Esophagus muscularis mucosa (tissue), 4 donors: Measurements from ENCODE around the gene TENM4. TPM values are rescaled to one million over a fixed set of nuclear protein-coding genes. Genes with fewer than 3 reads are reported as not detected.

Source experiments
- DNase-seq: peaks from one replicate; pipeline ENCODE4 v3.0.0-alpha.2; 2017; ENCODE audit errors: extremely low spot score
- H3K27ac ChIP-seq, 4 donors: fragments of 200-600 bp; sonication (generic); replicated peaks in 1 of 4; 1 replicate in 3 of 4; 2 replicates in 1 of 4; pipeline ENCODE4 v1.5.1; 2016 to 2019; ENCODE audit warnings: mild to moderate bottlenecking in 1 of 4
- H3K27me3 ChIP-seq, 4 donors: fragments of 200-600 bp; sonication (generic); one replicate each; pipeline versions ENCODE4 v1.5.1 to v1.6.0; 2016 to 2019
- H3K36me3 ChIP-seq, 4 donors: fragments of 200-600 bp; sonication (generic); one replicate each; pipeline ENCODE4 v1.5.1; 2016 to 2019
- H3K4me1 ChIP-seq, 4 donors: fragments of 200-600 bp; sonication (generic); one replicate each; pipeline ENCODE4 v1.5.1; 2016 to 2019
- H3K4me3 ChIP-seq, 4 donors: fragments of 200-600 bp; sonication (generic); 1 replicate in 2 of 4; 2 replicates in 2 of 4; pipeline ENCODE4 v1.5.1; 2016 to 2019; ENCODE audit warnings: mild to moderate bottlenecking in 4 of 4, moderate library complexity in 1 of 4
- H3K9me3 ChIP-seq, 4 donors: fragments of 200-600 bp; sonication (generic); 1 replicate in 3 of 4; 2 replicates in 1 of 4; pipeline ENCODE4 v1.5.1; 2016 to 2019
- CTCF ChIP-seq, 3 experiments: fragments of 200-600 bp in 2 of 3; fragments of 450-650 bp in 1 of 3; sonication (generic) in 2 of 3; IDR thresholded peaks; one replicate each; pipeline ENCODE4 v1.5.1; 2017 to 2019; ENCODE audit warnings: antibody characterized with exemption in 3 of 3, mild to moderate bottlenecking in 2 of 3, moderate library complexity in 1 of 3
- EP300 ChIP-seq: sonication (generic); formaldehyde crosslinking; IDR thresholded peaks from one replicate; pipeline ENCODE4 v1.6.1; 2017; ENCODE audit warnings: antibody characterized with exemption
- POLR2A ChIP-seq: fragments of 450-650 bp; IDR thresholded peaks from one replicate; pipeline ENCODE4 v1.6.1; 2017; ENCODE audit warnings: antibody characterized with exemption, moderate library complexity, mild to moderate bottlenecking, low read depth
- POLR2AphosphoS5 ChIP-seq, 2 donors: sonication (generic); formaldehyde crosslinking; IDR thresholded peaks; one replicate each; pipeline ENCODE4 v1.6.1; 2017; ENCODE audit warnings: antibody characterized with exemption in 2 of 2
- WGBS: methylation state at CpG from one replicate; pipeline ENCODE4 v1.1.5; 2018; 5-methylcytosine and 5-hydroxymethylcytosine counted together
- intact Hi-C: fragments of 100-400 bp; cut with DNase I; formaldehyde crosslinking; loops from one replicate; pipeline ENCODE4 v1.15.1; 2023
- total RNA-seq, 4 donors: library from RNA; depleted of rRNA; stranded (reverse); fragments of >200 nt; gene quantifications; one replicate each; pipeline versions ENCODE4 v1.1.0 to v1.2.1, GENCODE V29; 2016

TENM4 gene
- total RNA-seq, 4 donors from 2014 or later: 4.1 to 9.6 (median 8.0) TPM

GRCh38 chr11:78630561-78631303, 810.1 kb downstream of the TENM4 start:
- H3K4me1 ChIP-seq: no peaks in the 10 kb centered on the region
- H3K27ac ChIP-seq: no peak overlapping the region
- DNase-seq: no peak
- peaks cover 0 to 5% (median 0%) of the 10 kb centered on the region in 4 donors for H3K27me3 ChIP-seq
- H3K9me3 ChIP-seq: peaks cover 0 to 36% (median 19%) of the 10 kb centered on the region in 4 donors
- TF ChIP-seq EP300 (no peak), CTCF (IDR thresholded peaks at IDR 0.05) (no peak), POLR2AphosphoS5 (IDR thresholded peaks at IDR 0.05) (no peak), POLR2A (no peak)
- intact Hi-C loops: no loop called here
- no peaks in the 10 kb centered on the region for H3K36me3 ChIP-seq
- 90% methylated on average over 4 of the region's 4 CpGs for WGBS
- H3K4me3 ChIP-seq: no peak overlapping the region

GRCh38 chr11:78630155-78630554, 810.7 kb downstream of the TENM4 start:
- Histone ChIP-seq H3K9me3 (peaks cover 0 to 36% (median 19%) of the 10 kb centered on the region in 4 donors), H3K27me3 (peaks cover 0 to under 1% (median 0%) of the 10 kb centered on the region in 4 donors), H3K36me3 (no peaks in the 10 kb centered on the region), H3K4me1 (no peaks in the 10 kb centered on the region), H3K4me3 (no peak overlapping the region), H3K27ac (no peak overlapping the region)
- DNase-seq: no peak
- WGBS: 96% methylated on average over 3 of the region's 3 CpGs
- intact Hi-C loops: no loop called here
- TF ChIP-seq POLR2AphosphoS5 (IDR thresholded peaks at IDR 0.05) (no peak), POLR2A (no peak), EP300 (no peak), CTCF (IDR thresholded peaks at IDR 0.05) (no peak)

GRCh38 chr11:78622666-78623065, 818.2 kb downstream of the TENM4 start:
- H3K4me1 ChIP-seq: no peaks in the 10 kb centered on the region
- DNase-seq: no peak
- intact Hi-C loops: no loop called here
- no peak overlapping the region for H3K27ac ChIP-seq
- H3K4me3 ChIP-seq: no peak overlapping the region
- H3K9me3 ChIP-seq: peaks cover 0 to 22% (median 18%) of the 10 kb centered on the region in 4 donors
- H3K27me3 ChIP-seq: no peaks in the 10 kb centered on the region
- WGBS: 72% methylated on average over 3 of the region's 5 CpGs
- no peaks in the 10 kb centered on the region for H3K36me3 ChIP-seq
- TF ChIP-seq EP300 (no peak), POLR2AphosphoS5 (IDR thresholded peaks at IDR 0.05) (no peak), POLR2A (no peak), CTCF (IDR thresholded peaks at IDR 0.05) (no peak)

GRCh38 chr11:78620159-78620558, 820.7 kb downstream of the TENM4 start:
- intact Hi-C loops: no loop called here
- DNase-seq: no peak
- no peaks in the 10 kb centered on the region for H3K27me3 ChIP-seq
- no peaks in the 10 kb centered on the region for H3K36me3 ChIP-seq
- H3K4me3 ChIP-seq: no peak overlapping the region
- H3K9me3 ChIP-seq: peaks cover 0 to 22% (median 18%) of the 10 kb centered on the region in 4 donors
- TF ChIP-seq POLR2A (no peak), CTCF (IDR thresholded peaks at IDR 0.05) (no peak), EP300 (no peak), POLR2AphosphoS5 (IDR thresholded peaks at IDR 0.05) (no peak)
- WGBS: 80% methylated on average over 2 of the region's 2 CpGs
- H3K4me1 ChIP-seq: no peaks in the 10 kb centered on the region
- H3K27ac ChIP-seq: no peak overlapping the region

GRCh38 chr11:78615724-78616123, 825.1 kb downstream of the TENM4 start:
- no peak overlapping the region for H3K4me3 ChIP-seq
- no peak overlapping the region for H3K27ac ChIP-seq
- no peaks in the 10 kb centered on the region for H3K36me3 ChIP-seq
- 100% methylated on average over 1 of the region's 1 CpG for WGBS
- DNase-seq: no peak
- no peaks in the 10 kb centered on the region for H3K27me3 ChIP-seq
- H3K9me3 ChIP-seq: peaks cover 0 to 17% (median 16%) of the 10 kb centered on the region in 4 donors
- no peaks in the 10 kb centered on the region for H3K4me1 ChIP-seq
- intact Hi-C loops: no loop called here
- TF ChIP-seq EP300: no peak
- TF ChIP-seq POLR2AphosphoS5 (IDR thresholded peaks at IDR 0.05): no peak
- no peak for TF ChIP-seq CTCF (IDR thresholded peaks at IDR 0.05)
- TF ChIP-seq POLR2A: no peak
